A673 (cell line): ENCODE measurements around the gene ODC1. TPM values are rescaled to one million over a fixed set of nuclear protein-coding genes. Genes with fewer than 3 reads are reported as not detected.

Experiments
- BruUV-seq: library from RNA; stranded (reverse); fragments of 400-500 nt; replicated peaks from 2 replicates; lab custom pipeline; 2021; lab: Mats Ljungman, UMichigan
- CTCF ChIA-PET: fragments of 300-600 bp; sonication (Branson Sonifier 250); formaldehyde crosslinking; loops from one replicate; lab custom pipeline; 2022; ENCODE audit warnings: antibody characterized with exemption; lab: Charles Lee
- POLR2A ChIA-PET: fragments of 300-600 bp; sonication (Branson Sonifier 250); formaldehyde crosslinking; loops from one replicate; lab custom pipeline; 2022; ENCODE audit warnings: antibody characterized with exemption; ENCODE audit not compliant: low non-redundant PET; lab: Charles Lee
- DNase-seq: peaks from one replicate; pipeline ENCODE4 v3.0.0-alpha.2; 2015; ENCODE audit warnings: low spot score
- H3K27ac ChIP-seq: fragments of 200-600 bp; sonication (generic); 2 replicates; pipeline ENCODE4 v1.5.1; 2016; ENCODE audit warnings: mixed run types, low read depth, mild to moderate bottlenecking, mixed read lengths, antibody characterized with exemption, low read length; ENCODE audit not compliant: poor library complexity, severe bottlenecking
- H3K27me3 ChIP-seq: fragments of 200-600 bp; sonication (generic); replicated peaks from 2 replicates; pipeline ENCODE4 v1.6.1; 2017; ENCODE audit warnings: mixed run types, low read depth, mild to moderate bottlenecking, mixed read lengths, antibody characterized with exemption, low read length; ENCODE audit not compliant: insufficient read depth, poor library complexity
- H3K36me3 ChIP-seq: fragments of 200-600 bp; sonication (generic); 2 replicates; pipeline ENCODE4 v1.6.1; 2016; ENCODE audit warnings: mixed run types, mild to moderate bottlenecking, mixed read lengths, antibody characterized with exemption, low read length; ENCODE audit not compliant: insufficient read depth, poor library complexity, severe bottlenecking
- H3K4me1 ChIP-seq: fragments of 200-600 bp; sonication (generic); 2 replicates; pipeline ENCODE4 v1.6.1; 2017; ENCODE audit warnings: mixed run types, mild to moderate bottlenecking, mixed read lengths, antibody characterized with exemption, low read length; ENCODE audit not compliant: insufficient read depth, poor library complexity, severe bottlenecking
- H3K4me3 ChIP-seq: fragments of 200-600 bp; sonication (generic); 2 replicates; pipeline ENCODE4 v1.5.1; 2016; ENCODE audit warnings: low read depth, mixed run types, mild to moderate bottlenecking, mixed read lengths, low read length; ENCODE audit not compliant: poor library complexity, severe bottlenecking
- H3K9me3 ChIP-seq: fragments of 200-600 bp; sonication (generic); 2 replicates; pipeline ENCODE4 v1.6.1; 2016; ENCODE audit warnings: mixed run types, low read depth, mild to moderate bottlenecking, mixed read lengths, antibody characterized with exemption, low read length; ENCODE audit not compliant: poor library complexity, severe bottlenecking
- CTCF ChIP-seq: fragments of 300-800, 200-600 bp; sonication (generic); conservative IDR thresholded peaks from 2 replicates; pipeline ENCODE4 v1.5.1; 2017; ENCODE audit warnings: low read depth, mild to moderate bottlenecking, antibody characterized with exemption, low read length, moderate library complexity, mixed read lengths
- EZH2 ChIP-seq: fragments of 200-600 bp; sonication (generic); IDR thresholded peaks from 2 replicates; pipeline ENCODE4 v1.6.1; 2017; ENCODE audit warnings: borderline replicate concordance, low read depth, mild to moderate bottlenecking, mixed read lengths, antibody characterized with exemption, low read length; ENCODE audit not compliant: poor library complexity, severe bottlenecking
- intact Hi-C: fragments of 100-400 bp; cut with micrococcal nuclease; formaldehyde crosslinking; loops from one replicate; pipeline ENCODE4 v1.10.0; 2022; ENCODE audit not compliant: unreplicated experiment
- total RNA-seq: library from RNA; stranded (reverse); gene quantifications from 2 replicates; pipeline ENCODE4 v1.2.3, GENCODE V29; 2021

Gene ODC1
- total RNA-seq, 1 experiment from 2014 or later = 269 TPM

- ChIA-PET POLR2A (no interaction called here), CTCF (no interaction called here)
- BruUV-seq = no TSS peak
- Histone ChIP-seq H3K36me3 (no peaks in the 10 kb centered on the region), H3K27ac (no peak overlapping the region), H3K27me3 (peaks cover 19% of the 10 kb centered on the region), H3K4me1 (peaks cover 8% of the 10 kb centered on the region), H3K4me3 (no peak overlapping the region), H3K9me3 (no peaks in the 10 kb centered on the region)
- no peak for DNase-seq
- intact Hi-C loops = no loop called here
- no peak for TF ChIP-seq CTCF
- TF ChIP-seq EZH2 = no peak
These were observed 39.1 kb upstream of the ODC1 start for GRCh38 chr2:10487081-10487740.

DNA sequence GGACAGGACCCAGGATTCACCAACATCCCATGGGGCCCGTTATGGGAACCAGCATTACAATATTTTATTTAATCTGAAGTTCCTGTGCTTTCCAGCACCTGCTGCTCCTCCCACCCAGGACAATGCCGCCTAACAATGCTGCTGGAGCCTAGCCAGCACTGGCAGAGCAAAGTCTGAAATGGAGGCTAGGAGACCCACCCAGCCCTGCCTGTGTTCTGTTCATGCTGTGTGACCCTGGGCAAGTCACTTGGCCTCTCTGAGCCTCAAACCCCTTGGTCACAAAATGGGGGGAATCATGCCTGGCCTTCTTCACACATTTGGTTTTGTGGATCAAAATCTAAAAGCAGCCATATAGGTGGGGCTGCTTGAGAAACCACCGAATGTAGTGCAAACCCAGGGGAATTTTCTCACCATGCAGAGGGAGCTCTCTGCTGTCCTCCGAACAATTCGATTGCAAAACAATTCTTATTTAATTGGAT lies 38.5 kb upstream of the ODC1 start:
- Histone ChIP-seq H3K27ac (no peak overlapping the region), H3K9me3 (no peaks in the 10 kb centered on the region), H3K4me3 (no peak overlapping the region), H3K27me3 (peaks cover 19% of the 10 kb centered on the region), H3K4me1 (peaks cover 8% of the 10 kb centered on the region), H3K36me3 (no peaks in the 10 kb centered on the region)
- no peak for TF ChIP-seq CTCF
- TF ChIP-seq EZH2 = no peak
- intact Hi-C loops = no loop called here
- ChIA-PET CTCF (no interaction called here), POLR2A (no interaction called here)
- BruUV-seq = no TSS peak
- peak; percentile 24 for DNase-seq

DNA sequence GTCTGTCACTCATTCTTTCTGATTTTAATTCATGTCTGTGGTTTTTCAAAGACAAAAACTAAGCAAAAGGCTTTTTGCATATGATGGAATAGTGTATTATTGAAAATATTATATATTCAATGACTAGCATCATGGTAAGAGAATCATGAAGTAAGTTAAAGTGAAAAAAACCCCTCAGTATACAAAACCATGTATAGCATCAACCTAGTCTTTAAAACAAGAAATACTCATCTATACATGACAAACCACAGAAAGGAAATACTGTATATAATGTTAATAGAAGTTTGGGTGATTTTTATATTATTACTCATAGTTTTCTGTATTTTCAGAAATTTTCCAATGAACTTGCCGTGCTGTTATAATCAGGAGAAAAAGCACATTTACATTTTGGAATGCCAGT lies 38.0 kb upstream of the ODC1 start:
- Histone ChIP-seq H3K27ac (no peak overlapping the region), H3K27me3 (peaks cover 19% of the 10 kb centered on the region), H3K4me3 (no peak overlapping the region), H3K9me3 (no peaks in the 10 kb centered on the region), H3K36me3 (no peaks in the 10 kb centered on the region), H3K4me1 (peaks cover 8% of the 10 kb centered on the region)
- ChIA-PET CTCF (no interaction called here), POLR2A (no interaction called here)
- no peak for DNase-seq
- TF ChIP-seq EZH2 (no peak), CTCF (no peak)
- no TSS peak for BruUV-seq
- intact Hi-C loops = no loop called here
